ENCODE measurements around the gene CDHR2.
A peak's percentile ranks its signal among the peaks of the same experiment; 100 is the strongest.

CDHR2 gene

GRCh38 chr5:176577312-176578176 is 28.4 kb downstream of the CDHR2 start:
- no peak for DNase-seq (ENCODE audit: low spot score)
- Histone ChIP-seq H3K18ac (ENCODE audit: low read length) (peak overlapping the region; percentile 85), H2AFZ (ENCODE audit: low read length) (no peak overlapping the region), H3K9ac (ENCODE audit: low read depth, low read length, poor library complexity) (peak overlapping the region; percentile 52), H3K9me3 (replicated peaks in 1 of 2; ENCODE audit: control insufficient read depth in 2 of 2, insufficient read depth in 1 of 2, low read depth in 1 of 2, low read length in 2 of 2) (no peaks in the 10 kb centered on the region), H3K4me3 (ENCODE audit: low read length in 2 of 2) (peak overlapping the region in 1 of 2 donors; percentile 45), H3K27ac (replicated peaks; ENCODE audit: low read length) (no peak overlapping the region), H3K27me3 (ENCODE audit: control insufficient read depth in 3 of 3, insufficient read depth in 3 of 3, low read depth in 1 of 3, low read length in 3 of 3) (peaks cover 0 to 6% (median 5%) of the 10 kb centered on the region in 3 experiments), H3K4me1 (ENCODE audit: control insufficient read depth in 2 of 2, insufficient read depth in 1 of 2, low read depth in 1 of 2, low read length in 2 of 2) (peaks cover 4 to 7% of the 10 kb centered on the region in 2 donors), H2BK15ac (ENCODE audit: low read length) (no peak overlapping the region), H3K4ac (ENCODE audit: low read length) (no peak overlapping the region), H4K8ac (ENCODE audit: low read depth, low read length) (peak overlapping the region; percentile 73), H3K36me3 (replicated peaks in 1 of 2; ENCODE audit: control insufficient read depth in 2 of 2, insufficient read depth in 2 of 2, low read length in 2 of 2) (no peaks in the 10 kb centered on the region), H3K23ac (ENCODE audit: low read depth, low read length, poor library complexity) (peak overlapping the region; percentile 66), H3K14ac (ENCODE audit: low read length) (peak overlapping the region; percentile 51), H4K91ac (ENCODE audit: low read depth, low read length, poor library complexity) (no peak overlapping the region), H2BK120ac (ENCODE audit: low read depth, low read length) (peak overlapping the region; percentile 66), H2BK12ac (ENCODE audit: low read length) (peak overlapping the region; percentile 99), H2AK5ac (ENCODE audit: low read depth, low read length) (peak overlapping the region; percentile 82), H2BK5ac (ENCODE audit: low read length) (no peak overlapping the region), H3K79me1 (ENCODE audit: low read depth, low read length) (no peaks in the 10 kb centered on the region), H3K4me2 (ENCODE audit: insufficient read depth, low read length, poor library complexity, severe bottlenecking) (no peak overlapping the region)
- no CpG with 5 or more reads among the region's 36 CpGs for WGBS, 2 donors (ENCODE audit: extremely low coverage in 2 of 2, insufficient read length in 2 of 2, insufficient replicate concordance in 1 of 2)

GRCh38 chr5:176578391-176578808 is 29.3 kb downstream of the CDHR2 start:
- Histone ChIP-seq H2AK5ac (ENCODE audit: low read depth, low read length) (no peak overlapping the region), H3K27me3 (ENCODE audit: control insufficient read depth in 3 of 3, insufficient read depth in 3 of 3, low read depth in 1 of 3, low read length in 3 of 3) (peaks cover 0 to 6% (median 5%) of the 10 kb centered on the region in 3 experiments), H2BK15ac (ENCODE audit: low read length) (no peak overlapping the region), H3K9me3 (replicated peaks in 1 of 2; ENCODE audit: control insufficient read depth in 2 of 2, insufficient read depth in 1 of 2, low read depth in 1 of 2, low read length in 2 of 2) (no peaks in the 10 kb centered on the region), H2AFZ (ENCODE audit: low read length) (no peak overlapping the region), H2BK120ac (ENCODE audit: low read depth, low read length) (no peak overlapping the region), H4K8ac (ENCODE audit: low read depth, low read length) (no peak overlapping the region), H3K4me3 (ENCODE audit: low read length in 2 of 2) (no peak overlapping the region), H3K23ac (ENCODE audit: low read depth, low read length, poor library complexity) (peak overlapping the region; percentile 86), H3K79me1 (ENCODE audit: low read depth, low read length) (no peaks in the 10 kb centered on the region), H3K4ac (ENCODE audit: low read length) (no peak overlapping the region), H3K36me3 (replicated peaks in 1 of 2; ENCODE audit: control insufficient read depth in 2 of 2, insufficient read depth in 2 of 2, low read length in 2 of 2) (no peaks in the 10 kb centered on the region), H3K4me2 (ENCODE audit: insufficient read depth, low read length, poor library complexity, severe bottlenecking) (no peak overlapping the region), H3K27ac (replicated peaks; ENCODE audit: low read length) (no peak overlapping the region), H3K4me1 (ENCODE audit: control insufficient read depth in 2 of 2, insufficient read depth in 1 of 2, low read depth in 1 of 2, low read length in 2 of 2) (peaks cover 4 to 7% of the 10 kb centered on the region in 2 donors), H4K91ac (ENCODE audit: low read depth, low read length, poor library complexity) (no peak overlapping the region), H2BK12ac (ENCODE audit: low read length) (no peak overlapping the region), H2BK5ac (ENCODE audit: low read length) (no peak overlapping the region), H3K18ac (ENCODE audit: low read length) (no peak overlapping the region), H3K9ac (ENCODE audit: low read depth, low read length, poor library complexity) (peak overlapping the region; percentile 57), H3K14ac (ENCODE audit: low read length) (no peak overlapping the region)
- DNase-seq (ENCODE audit: low spot score) = peak; percentile 38
- whole genome bisulfite sequencing, 2 donors (ENCODE audit: extremely low coverage in 2 of 2, insufficient read length in 2 of 2, insufficient replicate concordance in 1 of 2) = no CpG with 5 or more reads among the region's 15 CpGs

GRCh38 chr5:176579323-176579722 is 30.2 kb downstream of the CDHR2 start:
- Histone ChIP-seq H3K9ac (ENCODE audit: low read depth, low read length, poor library complexity) (no peak overlapping the region), H3K36me3 (replicated peaks in 1 of 2; ENCODE audit: control insufficient read depth in 2 of 2, insufficient read depth in 2 of 2, low read length in 2 of 2) (no peaks in the 10 kb centered on the region), H3K27me3 (ENCODE audit: control insufficient read depth in 3 of 3, insufficient read depth in 3 of 3, low read depth in 1 of 3, low read length in 3 of 3) (peaks cover 0 to 6% (median 5%) of the 10 kb centered on the region in 3 experiments), H3K23ac (ENCODE audit: low read depth, low read length, poor library complexity) (no peak overlapping the region), H3K4me1 (ENCODE audit: control insufficient read depth in 2 of 2, insufficient read depth in 1 of 2, low read depth in 1 of 2, low read length in 2 of 2) (peaks cover 4 to 7% of the 10 kb centered on the region in 2 donors), H2AK5ac (ENCODE audit: low read depth, low read length) (no peak overlapping the region), H4K8ac (ENCODE audit: low read depth, low read length) (no peak overlapping the region), H2BK120ac (ENCODE audit: low read depth, low read length) (no peak overlapping the region), H2BK5ac (ENCODE audit: low read length) (no peak overlapping the region), H3K4me3 (ENCODE audit: low read length in 2 of 2) (no peak overlapping the region), H3K14ac (ENCODE audit: low read length) (no peak overlapping the region), H3K18ac (ENCODE audit: low read length) (no peak overlapping the region), H2AFZ (ENCODE audit: low read length) (no peak overlapping the region), H3K27ac (replicated peaks; ENCODE audit: low read length) (no peak overlapping the region), H3K4me2 (ENCODE audit: insufficient read depth, low read length, poor library complexity, severe bottlenecking) (no peak overlapping the region), H2BK12ac (ENCODE audit: low read length) (no peak overlapping the region), H3K79me1 (ENCODE audit: low read depth, low read length) (no peaks in the 10 kb centered on the region), H4K91ac (ENCODE audit: low read depth, low read length, poor library complexity) (no peak overlapping the region), H3K9me3 (replicated peaks in 1 of 2; ENCODE audit: control insufficient read depth in 2 of 2, insufficient read depth in 1 of 2, low read depth in 1 of 2, low read length in 2 of 2) (no peaks in the 10 kb centered on the region), H2BK15ac (ENCODE audit: low read length) (no peak overlapping the region), H3K4ac (ENCODE audit: low read length) (no peak overlapping the region)
- whole genome bisulfite sequencing, 2 donors (ENCODE audit: extremely low coverage in 2 of 2, insufficient read length in 2 of 2, insufficient replicate concordance in 1 of 2) = no CpG with 5 or more reads among the region's 4 CpGs
- no peak for DNase-seq (ENCODE audit: low spot score)

- Histone ChIP-seq H3K27ac (replicated peaks; ENCODE audit: low read length) (no peak overlapping the region), H3K4ac (ENCODE audit: low read length) (no peak overlapping the region), H3K9me3 (replicated peaks in 1 of 2; ENCODE audit: control insufficient read depth in 2 of 2, insufficient read depth in 1 of 2, low read depth in 1 of 2, low read length in 2 of 2) (peaks cover 4 to 8% of the 10 kb centered on the region in 2 donors), H2AFZ (ENCODE audit: low read length) (no peak overlapping the region), H3K18ac (ENCODE audit: low read length) (no peak overlapping the region), H3K23ac (ENCODE audit: low read depth, low read length, poor library complexity) (no peak overlapping the region), H2BK15ac (ENCODE audit: low read length) (no peak overlapping the region), H3K79me1 (ENCODE audit: low read depth, low read length) (peaks cover 3% of the 10 kb centered on the region), H2BK5ac (ENCODE audit: low read length) (no peak overlapping the region), H3K4me3 (ENCODE audit: low read length in 2 of 2) (no peak overlapping the region), H3K14ac (ENCODE audit: low read length) (no peak overlapping the region), H3K36me3 (replicated peaks in 1 of 2; ENCODE audit: control insufficient read depth in 2 of 2, insufficient read depth in 2 of 2, low read length in 2 of 2) (no peaks in the 10 kb centered on the region), H3K9ac (ENCODE audit: low read depth, low read length, poor library complexity) (no peak overlapping the region), H2BK12ac (ENCODE audit: low read length) (no peak overlapping the region), H2BK120ac (ENCODE audit: low read depth, low read length) (no peak overlapping the region), H3K4me2 (ENCODE audit: insufficient read depth, low read length, poor library complexity, severe bottlenecking) (no peak overlapping the region), H4K8ac (ENCODE audit: low read depth, low read length) (no peak overlapping the region), H2AK5ac (ENCODE audit: low read depth, low read length) (no peak overlapping the region), H3K4me1 (ENCODE audit: control insufficient read depth in 2 of 2, insufficient read depth in 1 of 2, low read depth in 1 of 2, low read length in 2 of 2) (peaks cover 4 to 7% of the 10 kb centered on the region in 2 donors), H3K27me3 (ENCODE audit: control insufficient read depth in 3 of 3, insufficient read depth in 3 of 3, low read depth in 1 of 3, low read length in 3 of 3) (peaks cover 0 to 6% (median 5%) of the 10 kb centered on the region in 3 experiments), H4K91ac (ENCODE audit: low read depth, low read length, poor library complexity) (peak overlapping the region; percentile 8)
- no peak for DNase-seq (ENCODE audit: low spot score)
- WGBS, 2 donors (ENCODE audit: extremely low coverage in 2 of 2, insufficient read length in 2 of 2, insufficient replicate concordance in 1 of 2) = no CpG with 5 or more reads among the region's 12 CpGs
Measured at GRCh38 chr5:176581361-176581760, 32.2 kb downstream of the CDHR2 start.

Data from neuronal stem cell (in vitro differentiated cells).